GM12878 (cell line): ENCODE measurements around the gene S100A2. TPM values are rescaled to one million over a fixed set of nuclear protein-coding genes. Genes with fewer than 3 reads are reported as not detected.

Experiments used
- ATAC-seq: fragments of 200-7000 bp; cut with Tn5 transposase; 3 replicates; pipeline ENCODE4 v1.9.1; 2020; ENCODE audit warnings: mild to moderate bottlenecking, moderate library complexity
- BruUV-seq: library from RNA; stranded (reverse); fragments of 400-500 nt; replicated peaks from 2 replicates; lab custom pipeline; 2021; lab: Mats Ljungman, UMichigan
- CTCF ChIA-PET: fragments of 300-600 bp; sonication (Branson Sonifier 250); formaldehyde crosslinking; extraction: SDS; loops from one replicate; lab custom pipeline; 2021; ENCODE audit warnings: inconsistent platforms; lab: Yijun Ruan, JAX
- POLR2A ChIA-PET: fragments of 350-600 bp; formaldehyde crosslinking; extraction: SDS; loops from one replicate; lab custom pipeline; 2021; ENCODE audit warnings: inconsistent platforms; lab: Charles Lee
- RAD21 ChIA-PET: fragments of 300-600 bp; sonication (Branson Sonifier 250); formaldehyde crosslinking; loops from one replicate; lab custom pipeline; 2023; ENCODE audit warnings: antibody characterized with exemption; ENCODE audit not compliant: unreplicated experiment; lab: Charles Lee
- SMC1A ChIA-PET: fragments of 300-600 bp; sonication (Branson Sonifier 250); formaldehyde crosslinking; loops from one replicate; lab custom pipeline; 2023; ENCODE audit not compliant: unreplicated experiment, uncharacterized antibody; lab: Charles Lee
- DNase-seq: peaks from one replicate; pipeline ENCODE4 v3.0.0-alpha.2; 2011; ENCODE audit warnings: low read depth, low spot score
- FAIRE-seq: peaks from 3 replicates; lab custom pipeline; 2011; peaks lifted over from hg19 to GRCh38; lab: Jason Lieb, UNC
- H2AFZ ChIP-seq: 2 replicates; pipeline ENCODE4 v1.6.0; 2011; ENCODE audit warnings: low read depth, low read length, control low read depth; ENCODE audit not compliant: control insufficient read depth
- H3K27ac ChIP-seq: 2 replicates; pipeline ENCODE4 v1.5.1; 2011; ENCODE audit warnings: control low read depth; ENCODE audit not compliant: control insufficient read depth, insufficient read depth
- H3K27me3 ChIP-seq, 2 experiments: replicated peaks in 1 of 2; 2 replicates each; pipeline versions ENCODE4 v1.6.0 to v1.6.1; 2011; ENCODE audit warnings: low read length in 1 of 2; ENCODE audit not compliant: control insufficient read depth in 2 of 2, insufficient read depth in 2 of 2
- H3K36me3 ChIP-seq, 2 experiments: 2 replicates each; pipeline ENCODE4 v1.5.1; 2011; ENCODE audit warnings: low read length in 1 of 2; ENCODE audit not compliant: control insufficient read depth in 2 of 2, insufficient read depth in 2 of 2
- H3K4me1 ChIP-seq: 2 replicates; pipeline ENCODE4 v1.6.1; 2011; ENCODE audit warnings: mild to moderate bottlenecking, low read length, moderate library complexity, mixed read lengths; ENCODE audit not compliant: control insufficient read depth, insufficient read depth
- H3K4me2 ChIP-seq: 2 replicates; pipeline ENCODE4 v1.6.0; 2011; ENCODE audit warnings: control low read depth; ENCODE audit not compliant: control insufficient read depth, insufficient read depth
- H3K4me3 ChIP-seq: fragments of 200-600 bp; sonication (generic); 2 replicates; pipeline ENCODE4 v1.5.1; 2016
- H3K79me2 ChIP-seq: 2 replicates; pipeline ENCODE4 v1.6.0; 2011; ENCODE audit warnings: low read length; ENCODE audit not compliant: control insufficient read depth, insufficient read depth
- H3K9ac ChIP-seq: 2 replicates; pipeline ENCODE4 v1.8.0; 2011; ENCODE audit warnings: low read length, control low read depth, mixed read lengths; ENCODE audit not compliant: control insufficient read depth, insufficient read depth
- H3K9me3 ChIP-seq: replicated peaks from 3 replicates; pipeline ENCODE4 v1.5.1; 2011; ENCODE audit warnings: mild to moderate bottlenecking, low read length; ENCODE audit not compliant: control insufficient read depth, insufficient read depth
- H4K20me1 ChIP-seq: 2 replicates; pipeline ENCODE4 v1.6.0; 2011; ENCODE audit not compliant: control insufficient read depth, insufficient read depth
- BACH1 ChIP-seq: fragments of 450-650 bp; IDR thresholded peaks from 2 replicates; pipeline ENCODE4 v1.6.1; 2017; ENCODE audit warnings: mild to moderate bottlenecking, borderline replicate concordance
- BHLHE40 ChIP-seq, 2 experiments: fragments of 450-650 bp in 1 of 2; IDR thresholded peaks; 2 replicates each; pipeline ENCODE4 v1.6.1; 2011 to 2017; ENCODE audit warnings: low read depth in 2 of 2, borderline replicate concordance in 1 of 2, improper control_type of control experiment in 1 of 2, low read length in 1 of 2, mild to moderate bottlenecking in 1 of 2
- CHD2 ChIP-seq: IDR thresholded peaks from 2 replicates; pipeline ENCODE4 v1.6.1; 2011; ENCODE audit warnings: low read depth, low read length, improper control_type of control experiment, borderline replicate concordance
- CREB1 ChIP-seq: IDR thresholded peaks from 2 replicates; pipeline ENCODE4 v1.6.1; 2012; ENCODE audit warnings: low read depth, mild to moderate bottlenecking, inconsistent platforms
- HDGF ChIP-seq: fragments of 450-650 bp; IDR thresholded peaks from 2 replicates; pipeline ENCODE4 v1.6.1; 2016; ENCODE audit warnings: antibody characterized with exemption
- IKZF1 ChIP-seq: fragments of 450-650 bp; conservative IDR thresholded peaks from 2 replicates; pipeline ENCODE4 v1.6.1; 2017; ENCODE audit warnings: antibody characterized with exemption, mild to moderate bottlenecking
- MLLT1 ChIP-seq: fragments of 450-650 bp; IDR thresholded peaks from 2 replicates; pipeline ENCODE4 v1.6.1; 2016; ENCODE audit warnings: mild to moderate bottlenecking
- POU2F2 ChIP-seq: IDR thresholded peaks from 3 replicates; pipeline ENCODE4 v1.6.1; 2011; ENCODE audit warnings: low read depth, mild to moderate bottlenecking, low read length, borderline replicate concordance
- TCF12 ChIP-seq: IDR thresholded peaks from 2 replicates; pipeline ENCODE4 v1.6.1; 2011; ENCODE audit warnings: low read depth, mild to moderate bottlenecking, low read length
- TCF3 ChIP-seq: IDR thresholded peaks from 2 replicates; pipeline ENCODE4 v1.6.1; 2012; ENCODE audit warnings: low read depth, mild to moderate bottlenecking, low read length, borderline replicate concordance; ENCODE audit not compliant: insufficient read depth
- WGBS: methylation state at CpG from one replicate; pipeline ENCODE4 v1.1.6; 2016; ENCODE audit warnings: low lambda C conversion rate; ENCODE audit not compliant: insufficient replicate concordance, insufficient coverage; ENCODE audit errors: missing lambda C conversion rate; 5-methylcytosine and 5-hydroxymethylcytosine counted together
- in situ Hi-C: fragments of 300-500 bp; cut with MboI; formaldehyde crosslinking; loops from 9 replicates; pipeline ENCODE4 v1.14.3; 2018; ENCODE audit warnings: mixed read lengths
- intact Hi-C: fragments of 100-400 bp; cut with micrococcal nuclease; formaldehyde crosslinking; loops from one replicate; pipeline ENCODE4 v1.14.2; 2022; ENCODE audit not compliant: unreplicated experiment
- polyA plus RNA-seq, 11 experiments: library from polyadenylated mRNA; depleted of rRNA in 4 of 11; unstranded in 6 of 11; stranded (reverse) in 5 of 11; fragments of >200 nt; fragmentation: Nextera tagmentation in 4 of 11; fragmentation: Illumina TruSeq in 1 of 11; extraction: Ambion mirVana in 4 of 11; extraction: Trizol in 1 of 11; gene quantifications; 1 replicate in 1 of 11; 2 replicates in 10 of 11; pipeline versions ENCODE4 v1.2.1 to v1.2.3, GENCODE V29; 2011 to 2016; ENCODE audit warnings: inconsistent platforms in 2 of 11, missing spikeins in 2 of 11, low read depth in 1 of 11
- total RNA-seq, 4 experiments: library from RNA; depleted of rRNA in 3 of 4; stranded (reverse); fragments of >200 nt in 3 of 4; fragmentation: Illumina TruSeq in 1 of 4; extraction: Trizol in 1 of 4; gene quantifications; 2 replicates each; pipeline versions ENCODE4 v1.2.1 to v1.2.3, GENCODE V29; 2013 to 2021

Gene S100A2
- total and polyA plus RNA-seq, 10 of the 15 experiments (the other 5 are each of a cell fraction or from before 2014, with no cell fraction given) = 0.11 to 1.5 (median 0.59) TPM; not detected in 2

- peak; percentile 18; the same call in 1 of the 2 replicates for TF ChIP-seq BACH1
- TF ChIP-seq BHLHE40 (IDR thresholded peaks at IDR 0.05; ENCODE audit: borderline replicate concordance in 1 of 2, low read depth in 2 of 2, low read length in 1 of 2) = peak in 1 of 2 experiments; percentile 36; a peak in 1 of 4 replicates
- TF ChIP-seq POU2F2 = no peak
- 0 out of 2 replicates have a peak, but pooled peaks have one; percentile 56 for TF ChIP-seq CHD2
- peak; percentile 33; the same call in 1 of the 2 replicates for TF ChIP-seq IKZF1
- 0 out of 2 replicates have a peak, but pooled peaks have one; percentile 10 for TF ChIP-seq TCF3
- no peak for TF ChIP-seq CREB1
- peak; percentile 72 for TF ChIP-seq TCF12
- TF ChIP-seq HDGF = 0 out of 2 replicates have a peak, but pooled peaks have one; percentile 28
- 0 out of 2 replicates have a peak, but pooled peaks have one; percentile 32 for TF ChIP-seq MLLT1
- 62% methylated on average over 13 of the region's 16 CpGs for WGBS
- peak; percentile 37 for DNase-seq
- Histone ChIP-seq H3K9ac (no peak overlapping the region; the same call in 1 of the 2 replicates), H4K20me1 (no peaks in the 10 kb centered on the region), H3K27ac (0 out of 2 replicates have a peak overlapping the region, but pooled peaks have one; percentile 11), H3K4me1 (peaks cover 15% of the 10 kb centered on the region), H3K4me3 (no peak overlapping the region), H3K27me3 (no peaks in the 10 kb centered on the region), H3K36me3 (no peaks in the 10 kb centered on the region), H2AFZ (peak overlapping the region; percentile 88), H3K4me2 (no peak overlapping the region), H3K79me2 (no peaks in the 10 kb centered on the region), H3K9me3 (no peaks in the 10 kb centered on the region)
- ChIA-PET POLR2A (interaction anchor here (0.6 to 4.1 kb wide), 10 partner anchors 12 to 223 kb away, joined by 3 to 34 read pairs (median 4); partner anchors contain the start of genes CHTOP, S100A4, S100A5 and S100A6), CTCF (interaction anchor here (0.6 to 8.3 kb wide), 18 partner anchors 9 to 450 kb away, joined by 3 to 113 read pairs (median 4); partner anchors contain the start of genes CHTOP, S100A13, S100A14 and S100A5), SMC1A (interaction anchor here (0.8 to 2.2 kb wide), 13 partner anchors 14 to 221 kb away, joined by 3 to 21 read pairs (median 3); partner anchors contain the start of genes CHTOP and S100A6), RAD21 (interaction anchor here (0.5 to 2.5 kb wide), 12 partner anchors 16 to 220 kb away, joined by 3 to 43 read pairs (median 5); partner anchors contain the start of genes CHTOP, S100A4, S100A5 and S100A6)
- in situ Hi-C loops = no loop called here
- ATAC-seq = peak; percentile 79
- intact Hi-C loops = loop anchor here (5.0 kb wide), 2 partner anchors 34 to 181 kb away; no protein-coding TSS in a partner anchor
- no peak for FAIRE-seq
- no TSS peak for BruUV-seq
Observed at GRCh38 chr1:153566414-153567371, 1.0 kb upstream of the S100A2 start.
